ENCODE data around the gene CELSR1. TPM values are rescaled to one million over a fixed set of nuclear protein-coding genes. Genes with fewer than 3 reads are reported as not detected.

The CELSR1 gene
- total RNA-seq, 1 donor from 2014 or later = 32.9 TPM

DNA sequence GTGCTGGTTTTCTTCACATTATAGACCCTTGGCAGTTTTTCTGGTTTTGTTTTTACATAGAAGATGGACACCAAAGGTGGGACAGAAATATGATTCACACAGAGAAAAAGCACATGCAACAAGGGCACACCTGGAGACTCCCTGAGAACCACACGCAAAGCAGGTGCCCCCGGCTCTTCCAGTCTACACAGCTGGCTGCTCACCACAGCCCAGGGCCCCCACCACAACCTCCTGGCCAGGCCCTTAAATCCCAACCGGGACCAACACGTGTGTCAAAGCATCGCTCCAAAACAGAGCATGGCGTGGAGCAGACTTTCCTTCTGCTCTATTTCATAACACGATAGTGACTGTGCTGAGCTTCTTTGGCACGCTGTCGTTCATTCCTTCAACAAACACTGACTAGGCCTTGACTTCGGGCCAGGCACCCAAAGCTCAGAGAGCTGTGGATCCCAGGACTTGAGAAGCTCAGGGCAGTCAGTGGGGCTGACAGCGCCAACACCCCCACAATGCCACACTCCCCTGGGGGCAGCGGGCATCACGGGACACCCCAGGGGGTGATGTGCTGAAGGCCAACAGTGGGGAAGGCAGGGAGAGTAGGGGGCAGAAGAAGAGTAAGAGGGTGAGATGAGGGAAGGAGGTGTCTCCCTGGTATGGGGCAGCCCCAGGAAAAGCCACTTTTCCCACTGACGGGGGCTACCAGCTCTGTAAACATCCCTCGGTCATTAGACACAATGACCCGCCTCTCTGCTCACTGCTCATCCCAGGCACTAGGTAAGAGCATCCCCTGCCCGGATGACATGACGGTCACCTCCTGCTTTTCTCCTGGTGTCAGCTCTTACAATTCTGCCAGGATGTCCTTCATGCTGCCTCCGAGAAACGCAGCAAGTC, 26.0 kb downstream of the CELSR1 start:
- Histone ChIP-seq H3K4me1 (peaks cover 42% of the 10 kb centered on the region), H3K9me3 (no peaks in the 10 kb centered on the region), H3K36me3 (no peaks in the 10 kb centered on the region), H3K27ac (no peak overlapping the region), H3K27me3 (no peaks in the 10 kb centered on the region), H3K4me3 (no peak overlapping the region)
- intact Hi-C loops (cut with DNase I) = no loop called here
- no peak for DNase-seq (ENCODE audit: extremely low spot score in 2 of 2)
- peak in 1 of 2 donors; percentile 11 for TF ChIP-seq POLR2AphosphoS5 (IDR thresholded peaks at IDR 0.05; ENCODE audit: insufficient read depth in 1 of 2, low read depth in 1 of 2)
- no peak for TF ChIP-seq CTCF (IDR thresholded peaks at IDR 0.05)

- Histone ChIP-seq H3K36me3 (no peaks in the 10 kb centered on the region), H3K27me3 (no peaks in the 10 kb centered on the region), H3K27ac (no peak overlapping the region), H3K9me3 (no peaks in the 10 kb centered on the region), H3K4me1 (peaks cover 32% of the 10 kb centered on the region), H3K4me3 (no peak overlapping the region)
- DNase-seq (ENCODE audit: extremely low spot score in 2 of 2) = no peak
- intact Hi-C loops (cut with DNase I) = no loop called here
- TF ChIP-seq CTCF (IDR thresholded peaks at IDR 0.05) (no peak), POLR2AphosphoS5 (IDR thresholded peaks at IDR 0.05; ENCODE audit: insufficient read depth in 1 of 2, low read depth in 1 of 2) (no peak), POLR2A (IDR thresholded peaks at IDR 0.05) (no peak)
These were observed 27.9 kb downstream of the CELSR1 start for GRCh38 chr22:46509416-46510089.

DNA sequence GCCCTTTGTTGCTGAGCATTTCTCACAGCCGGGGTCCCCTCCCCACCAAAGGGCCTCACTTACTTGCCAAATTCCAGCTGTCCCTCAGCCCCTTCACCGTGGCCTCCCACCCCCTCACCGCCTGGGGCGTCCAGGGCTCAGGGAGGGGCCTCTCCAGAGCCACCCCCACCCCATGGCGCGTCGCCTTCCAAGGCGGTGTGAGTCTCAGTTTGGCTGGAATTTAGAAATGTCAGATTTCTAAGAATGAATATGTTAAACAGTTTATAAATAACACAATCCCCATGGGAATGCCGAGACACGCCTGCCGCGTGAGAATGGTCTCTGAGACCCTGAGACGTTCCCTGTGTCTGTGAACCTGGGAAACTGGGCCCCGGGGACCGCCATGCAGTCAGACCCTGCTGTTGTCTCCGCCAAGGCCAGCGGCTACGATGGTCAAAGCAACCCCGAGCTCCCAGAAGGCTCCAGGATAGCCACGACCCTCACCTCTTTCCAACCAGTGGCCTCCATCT, 28.9 kb downstream of the CELSR1 start:
- DNase-seq (ENCODE audit: extremely low spot score in 2 of 2) = no peak
- Histone ChIP-seq H3K9me3 (no peaks in the 10 kb centered on the region), H3K27ac (no peak overlapping the region), H3K27me3 (no peaks in the 10 kb centered on the region), H3K4me1 (peaks cover 29% of the 10 kb centered on the region), H3K4me3 (no peak overlapping the region), H3K36me3 (no peaks in the 10 kb centered on the region)
- TF ChIP-seq CTCF (IDR thresholded peaks at IDR 0.05) (no peak), POLR2A (IDR thresholded peaks at IDR 0.05) (no peak), POLR2AphosphoS5 (IDR thresholded peaks at IDR 0.05; ENCODE audit: insufficient read depth in 1 of 2, low read depth in 1 of 2) (no peak)
- intact Hi-C loops (cut with DNase I) = no loop called here

DNA sequence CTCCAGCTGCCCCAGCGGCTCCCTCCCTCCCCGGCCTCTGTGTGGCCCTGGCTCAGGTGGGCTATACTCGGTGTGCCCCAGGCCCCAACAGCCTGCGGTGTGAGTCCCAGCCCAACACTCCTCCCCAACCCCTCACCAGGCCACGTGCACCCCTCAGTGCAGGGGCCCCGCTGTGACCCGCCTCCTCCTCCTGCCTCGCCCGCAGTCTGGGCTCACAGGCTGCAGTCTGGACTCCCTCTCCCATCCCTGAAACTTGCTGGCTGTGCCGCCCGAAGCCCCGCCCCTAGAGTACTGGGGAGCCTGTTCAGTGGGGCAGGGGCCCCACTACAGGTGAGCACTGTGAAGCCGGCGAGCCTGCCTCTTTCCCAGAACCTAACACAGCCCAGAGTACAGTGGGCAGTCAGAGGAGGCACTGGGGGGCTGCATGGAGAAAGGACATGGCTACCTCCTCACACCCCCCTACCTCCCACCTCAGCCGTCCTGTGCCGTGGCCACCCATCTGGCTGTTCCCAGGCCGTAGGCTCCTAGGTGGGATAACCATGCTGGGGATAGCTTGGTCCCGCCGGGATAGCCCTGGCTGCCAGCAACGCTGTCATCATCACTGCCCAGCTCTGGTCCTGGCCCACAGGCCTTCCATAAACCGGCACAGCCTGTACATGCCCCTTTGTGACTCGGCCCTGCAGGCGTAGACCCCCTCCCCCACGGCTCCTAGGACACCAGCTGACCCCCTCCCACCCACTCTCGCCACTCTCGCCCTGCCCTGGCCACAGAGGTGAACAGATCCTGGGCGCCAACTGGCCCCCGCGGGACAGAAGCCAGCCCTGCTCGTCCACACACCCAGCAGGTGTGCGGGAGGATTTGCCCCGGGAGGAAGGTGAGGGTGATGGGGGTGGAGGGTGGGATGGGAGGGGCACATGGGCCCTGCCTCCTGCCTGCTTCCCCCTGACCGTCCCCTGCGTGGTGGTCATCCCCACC, 29.7 kb downstream of the CELSR1 start:
- Histone ChIP-seq H3K27me3 (no peaks in the 10 kb centered on the region), H3K4me1 (peaks cover 29% of the 10 kb centered on the region), H3K9me3 (no peaks in the 10 kb centered on the region), H3K36me3 (no peaks in the 10 kb centered on the region), H3K4me3 (no peak overlapping the region), H3K27ac (no peak overlapping the region)
- TF ChIP-seq CTCF (IDR thresholded peaks at IDR 0.05) (no peak), POLR2A (IDR thresholded peaks at IDR 0.05) (no peak), POLR2AphosphoS5 (IDR thresholded peaks at IDR 0.05; ENCODE audit: insufficient read depth in 1 of 2, low read depth in 1 of 2) (no peak)
- no peak for DNase-seq (ENCODE audit: extremely low spot score in 2 of 2)
- intact Hi-C loops (cut with DNase I) = no loop called here

All from vagina (tissue), 2 donors.